Stimulated activated CD4-positive, alpha-beta T cell treated with anti-CD3 and anti-CD28 coated beads, Interleukin-12 subunit alpha, Interleukin-12 subunit beta, amount 100 ng/mL, for 4 hours (primary cell): ENCODE measurements around the gene ATP5MC2.
"Not testable (repeated sequence)": the region's sequence is repeated elsewhere in the genome, so short reads cannot be mapped to it uniquely, and the experiment has no call there.

Experiments
- DNase-seq: peaks from one replicate; pipeline ENCODE4 v3.0.0-alpha.2; 2020

ATP5MC2 gene

DNA sequence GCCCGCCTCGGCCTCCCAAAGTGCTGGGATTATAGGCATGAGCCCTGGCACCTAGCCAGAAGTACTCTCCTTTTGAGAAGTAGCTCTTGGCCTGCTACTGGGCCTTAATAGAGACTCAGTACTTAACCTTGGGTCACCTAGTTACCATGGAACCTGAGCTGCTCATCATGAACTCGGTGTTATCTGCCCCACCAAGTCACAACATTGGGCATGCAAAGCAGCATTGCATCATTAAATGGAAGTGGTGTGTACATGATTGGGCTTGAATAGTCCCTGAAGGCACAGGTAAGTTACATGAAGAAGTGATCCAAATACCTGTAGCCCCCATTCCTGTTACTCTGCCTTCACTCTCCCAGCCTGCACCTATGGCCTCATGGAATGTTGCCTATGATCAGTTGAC, 31.8 kb downstream of the ATP5MC2 start:
- no peak for DNase-seq

DNA sequence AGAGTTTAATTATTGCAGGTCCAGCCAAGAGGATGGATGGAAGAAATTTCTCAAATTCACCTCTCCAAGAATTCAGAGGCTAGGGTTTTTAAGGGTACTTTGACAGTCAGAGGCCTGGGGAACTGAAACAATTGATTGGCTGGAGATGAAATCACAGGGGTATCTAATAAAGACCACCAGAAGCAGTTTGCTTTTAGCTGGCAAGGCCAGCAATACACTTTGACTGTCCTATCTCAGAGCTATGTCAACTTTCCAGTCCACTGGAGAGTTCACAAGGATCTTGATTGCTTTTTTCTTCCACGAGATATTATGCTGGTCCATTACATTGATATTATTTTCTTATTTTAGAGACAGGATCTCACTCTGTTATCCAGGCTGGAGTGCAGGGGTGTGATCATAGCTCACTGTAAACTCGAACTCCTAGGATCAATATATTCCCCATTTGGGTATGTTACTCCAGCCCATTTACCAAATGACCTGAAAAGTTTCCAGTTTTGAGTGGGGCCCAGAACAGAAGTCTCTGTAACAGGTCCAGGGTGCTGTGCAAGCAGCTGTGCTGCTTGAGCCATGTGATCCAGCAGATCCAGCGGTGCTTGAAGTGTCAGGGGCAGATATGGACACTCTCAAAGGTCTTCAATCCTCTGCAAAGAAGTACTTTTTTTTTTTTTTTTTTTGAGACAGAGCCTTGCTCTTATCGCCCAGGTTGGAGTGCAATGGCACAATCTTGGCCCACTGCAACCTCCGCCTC, 32.5 kb downstream of the ATP5MC2 start:
- no peak for DNase-seq

DNA sequence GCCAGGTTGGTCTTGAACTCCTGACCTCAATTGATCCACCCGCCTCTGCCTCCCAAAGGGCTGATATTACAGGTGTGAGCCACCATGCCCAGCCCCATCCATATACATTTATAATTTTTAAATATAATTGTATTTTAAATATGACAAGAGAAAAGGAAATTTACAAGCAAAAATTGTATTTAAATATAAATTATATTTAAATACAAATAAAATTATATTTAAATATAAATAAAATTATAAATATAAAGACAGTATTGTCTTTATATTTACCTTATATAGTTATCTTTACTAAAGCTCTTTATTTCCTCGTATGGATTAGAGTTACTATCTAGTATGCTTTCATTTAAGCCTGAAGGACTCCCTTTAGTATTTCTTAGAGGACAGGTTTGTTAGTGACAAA, 37.8 kb downstream of the ATP5MC2 start:
- no peak for DNase-seq

DNA sequence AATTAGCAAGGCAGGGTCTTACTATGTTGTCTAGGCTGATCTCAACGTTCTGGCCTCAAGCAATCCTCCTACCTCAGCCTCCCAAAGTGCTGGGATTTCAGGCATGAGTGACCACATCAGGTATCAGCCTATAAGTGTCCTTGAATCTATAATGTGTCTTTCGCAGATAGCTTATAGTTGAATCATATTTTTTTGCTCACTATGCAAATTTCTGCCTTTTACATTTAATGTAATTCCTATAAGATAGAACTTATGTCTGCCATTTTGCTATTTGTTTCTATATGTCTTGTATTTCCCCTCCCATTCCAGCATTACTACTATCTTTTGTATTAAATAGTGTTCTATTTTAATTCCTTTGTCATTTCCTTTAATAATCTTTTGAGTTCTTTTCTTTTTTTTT, 39.2 kb downstream of the ATP5MC2 start:
- no peak for DNase-seq

DNA sequence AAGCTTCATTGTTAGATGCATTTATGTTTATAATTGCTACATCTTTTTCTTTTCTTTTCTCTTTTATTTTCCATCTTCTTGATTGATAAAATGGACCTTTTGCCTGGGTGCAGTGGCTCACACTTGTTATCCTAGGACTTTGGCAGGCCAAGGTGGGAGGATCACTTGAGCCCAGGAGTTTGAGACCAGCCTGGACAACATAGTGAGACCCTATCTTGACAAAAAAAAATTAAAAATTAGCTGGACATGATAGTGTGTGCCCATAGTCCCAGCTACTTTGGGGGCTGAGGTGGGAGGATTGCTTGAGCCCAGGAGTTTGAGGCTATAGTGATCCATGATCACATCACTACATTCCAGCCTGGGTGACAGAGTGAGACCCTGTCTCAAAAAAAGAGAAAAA, 40.2 kb downstream of the ATP5MC2 start:
- DNase-seq: not testable (repeated sequence)

DNA sequence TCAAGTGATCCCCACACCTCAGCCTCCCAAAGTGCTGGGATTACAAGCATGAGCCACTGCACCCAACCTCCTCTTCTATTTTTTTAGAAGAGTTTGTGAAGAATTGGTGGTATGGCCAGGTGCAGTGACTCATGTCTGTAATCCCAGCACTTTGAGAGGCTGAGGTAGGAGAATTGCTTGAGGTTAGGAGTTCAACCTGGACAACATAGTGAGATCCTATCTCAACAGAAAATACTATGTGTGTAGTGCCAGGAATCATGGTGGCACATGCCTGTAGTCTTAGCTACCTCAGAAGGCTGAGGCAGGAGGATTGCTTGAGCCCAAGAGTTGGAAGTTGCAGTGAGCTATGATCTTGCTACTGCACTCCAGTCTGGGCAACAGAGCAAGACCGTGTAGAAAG, 44.2 kb downstream of the ATP5MC2 start:
- DNase-seq: no peak

DNA sequence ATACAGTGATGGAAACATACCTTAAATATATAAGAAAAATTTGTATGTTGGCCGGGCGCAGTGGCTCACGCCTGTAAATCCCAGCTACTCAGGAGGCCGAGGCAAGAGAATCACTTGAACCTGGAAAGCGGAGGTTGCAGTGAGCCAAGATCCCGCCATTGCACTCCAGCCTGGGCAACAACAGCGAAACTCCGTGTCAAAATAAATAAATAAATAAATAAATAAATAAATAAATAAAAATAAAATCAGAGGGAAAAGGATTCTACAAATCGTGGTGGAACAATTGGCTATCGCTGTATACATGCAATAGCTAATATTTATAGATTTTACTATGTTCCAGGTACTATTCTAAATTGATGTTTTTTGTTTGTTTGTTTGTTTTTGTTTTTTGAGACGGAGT, 48.0 kb downstream of the ATP5MC2 start:
- DNase-seq: no peak

DNA sequence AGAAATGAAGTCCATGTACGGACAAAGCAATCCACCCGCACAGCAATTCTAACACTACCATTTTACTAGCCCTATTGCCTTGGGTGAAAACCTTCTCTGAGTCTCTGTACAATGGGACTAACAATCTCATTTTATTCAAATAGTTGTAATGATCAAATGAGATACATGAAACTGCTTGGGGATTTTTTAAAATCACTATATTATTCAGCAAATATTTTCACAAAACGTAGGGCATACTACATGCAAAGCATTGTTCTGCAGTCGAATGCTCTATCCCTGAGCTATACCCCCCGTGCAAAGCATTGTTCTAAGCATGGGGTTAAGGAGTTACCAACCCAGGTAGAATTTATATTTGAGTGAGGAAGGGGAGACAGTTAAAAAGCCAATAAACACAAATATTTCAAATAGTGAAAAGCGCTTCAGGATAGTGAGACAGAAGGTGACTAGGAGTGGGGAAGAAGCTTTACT, 49.1 kb downstream of the ATP5MC2 start:
- DNase-seq: no peak

DNA sequence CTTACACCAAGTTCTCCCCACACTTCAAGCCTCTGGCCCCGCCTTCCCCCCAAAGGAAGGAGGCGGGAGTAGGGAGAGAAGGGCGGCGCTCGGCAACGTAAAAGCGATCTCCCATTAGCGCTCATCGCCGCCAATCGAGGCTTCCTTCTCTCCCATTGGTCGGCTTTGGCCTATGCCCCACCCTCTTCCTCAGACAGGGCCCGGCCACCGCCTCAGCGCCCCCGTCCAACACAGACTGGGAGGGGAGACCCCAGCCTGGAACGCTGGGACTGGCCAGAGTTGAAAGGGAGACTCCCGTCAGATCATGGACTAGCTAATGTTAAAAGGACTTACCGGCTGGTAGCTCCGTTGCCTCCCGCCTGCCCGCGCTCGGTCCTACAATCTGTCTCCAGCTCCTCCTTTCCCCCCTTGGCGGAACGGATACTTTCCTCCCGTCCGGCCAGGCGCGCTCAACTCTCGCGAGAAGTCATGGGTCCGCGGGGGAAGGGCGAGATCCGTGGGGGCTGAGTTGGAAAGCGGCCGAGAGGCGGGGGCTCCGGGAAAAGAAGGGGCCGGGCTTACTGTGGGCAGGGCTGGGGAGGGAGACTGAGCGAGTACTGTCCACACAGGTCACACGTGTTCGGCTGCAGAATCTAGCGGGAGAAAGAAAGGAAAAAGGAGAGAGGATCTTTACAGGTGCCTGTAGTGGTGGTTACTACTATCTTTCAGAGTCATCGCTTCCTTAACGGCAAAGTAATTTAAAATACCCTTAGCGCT, 49.8 kb downstream of the ATP5MC2 start, which contains the start of gene ATF7:
TSS of gene ATF7 (minus strand) at position 437 of the 756 bp plus-strand sequence. CDS start 25,382 bp downstream, outside the sequence.
- DNase-seq: peak; percentile 97

DNA sequence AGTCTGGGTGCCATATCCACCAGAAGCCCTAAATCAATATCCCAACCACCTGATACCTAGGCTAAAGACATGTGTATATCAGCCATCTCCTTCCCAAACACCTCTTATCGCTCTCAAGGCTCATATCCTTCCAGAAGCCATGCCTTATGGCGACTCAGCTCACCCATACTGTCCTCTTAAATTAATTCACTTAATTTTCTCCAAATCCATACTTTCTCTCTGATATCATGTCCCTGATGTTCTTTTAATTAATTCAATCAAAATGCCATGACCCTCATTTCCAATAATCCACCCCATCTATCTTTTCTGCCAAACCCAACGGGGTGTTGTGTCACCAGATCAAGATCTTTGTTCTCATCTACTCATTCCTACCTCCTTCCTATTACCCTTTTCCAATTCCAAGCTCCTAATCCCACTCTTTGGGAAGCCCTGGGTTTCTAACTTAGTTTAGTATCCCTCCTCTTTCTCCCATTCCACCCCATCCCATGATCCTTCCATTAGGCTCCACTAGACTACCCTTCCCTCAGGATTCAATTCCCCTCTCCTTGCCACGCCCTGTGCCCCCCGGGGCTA, 50.4 kb downstream of the ATP5MC2 start:
- DNase-seq: no peak

DNA sequence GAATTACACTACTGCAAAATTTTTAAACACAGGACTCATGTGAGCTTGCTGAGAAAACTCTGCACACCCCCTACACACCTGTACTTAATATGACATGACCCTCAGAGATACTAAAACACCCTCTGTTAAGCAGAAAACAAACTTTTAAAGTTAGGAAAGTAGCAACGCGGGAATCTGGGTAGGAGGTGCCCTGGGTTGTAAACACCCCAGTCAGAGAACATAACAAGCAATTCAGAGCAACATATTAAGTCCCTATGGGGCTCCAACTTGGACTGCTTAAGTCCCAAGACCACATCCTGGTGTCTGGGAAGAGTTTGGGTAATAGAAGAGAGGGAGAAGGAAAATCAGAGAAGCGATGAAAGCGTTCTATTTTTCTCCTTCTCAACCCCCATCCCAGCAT, 50.9 kb downstream of the ATP5MC2 start:
- DNase-seq: no peak

DNA sequence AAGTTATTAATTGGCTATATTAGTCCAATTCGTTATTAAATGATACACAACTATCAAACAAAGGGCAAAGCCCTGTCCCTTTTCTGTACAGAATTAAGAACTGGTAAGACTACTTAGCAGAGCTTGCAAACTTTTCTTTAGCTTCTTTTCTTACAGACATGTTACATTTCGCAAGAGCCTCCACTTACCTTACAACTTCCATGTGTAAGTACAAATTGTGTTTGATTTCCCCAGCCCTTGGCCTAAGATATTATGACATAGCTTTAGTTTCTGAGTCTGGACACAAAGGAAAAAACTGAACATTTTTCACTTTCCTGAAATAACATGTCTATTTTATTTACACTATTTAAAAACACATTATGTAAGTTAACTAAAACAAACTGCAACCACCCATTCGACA, 51.4 kb downstream of the ATP5MC2 start:
- DNase-seq: no peak

DNA sequence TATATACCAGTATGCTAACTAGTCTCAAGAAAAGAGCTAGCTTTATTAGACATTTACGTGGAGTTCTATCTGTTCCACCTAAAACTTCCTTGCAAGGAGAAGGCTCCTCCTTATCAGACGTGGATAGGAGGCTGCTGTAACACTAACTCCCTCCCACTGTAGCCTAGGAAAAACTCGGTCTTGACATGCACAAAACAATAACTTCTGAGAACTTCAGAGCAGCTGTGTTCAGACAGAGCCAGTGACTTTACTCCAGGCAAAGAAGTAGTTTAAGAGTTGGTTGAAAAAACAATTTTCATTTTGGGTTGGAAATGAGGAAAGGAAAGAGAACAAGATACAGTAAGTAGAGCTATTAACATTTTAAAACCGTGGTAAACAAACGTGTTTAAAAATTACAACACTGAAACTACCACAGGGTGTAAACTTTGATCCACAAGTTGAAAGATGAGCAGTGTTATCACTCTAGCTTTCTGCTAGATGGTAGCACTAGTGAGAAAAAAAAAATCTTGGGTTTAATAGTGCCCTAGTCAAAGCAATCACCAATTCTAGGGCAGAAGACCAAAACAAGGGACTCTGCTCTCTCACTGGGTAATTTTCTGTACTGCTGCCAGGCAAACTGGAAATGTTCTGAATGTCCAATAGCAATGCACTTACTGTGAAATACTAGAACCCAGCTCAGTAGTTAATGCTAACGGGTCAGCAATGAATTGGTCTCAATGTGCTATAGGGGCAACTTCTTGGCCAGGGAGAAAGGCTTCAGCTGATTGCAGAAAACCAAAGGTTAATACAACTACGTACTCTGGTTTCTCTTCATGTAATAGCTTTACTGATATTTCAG, 52.1 kb downstream of the ATP5MC2 start:
- DNase-seq: no peak

DNA sequence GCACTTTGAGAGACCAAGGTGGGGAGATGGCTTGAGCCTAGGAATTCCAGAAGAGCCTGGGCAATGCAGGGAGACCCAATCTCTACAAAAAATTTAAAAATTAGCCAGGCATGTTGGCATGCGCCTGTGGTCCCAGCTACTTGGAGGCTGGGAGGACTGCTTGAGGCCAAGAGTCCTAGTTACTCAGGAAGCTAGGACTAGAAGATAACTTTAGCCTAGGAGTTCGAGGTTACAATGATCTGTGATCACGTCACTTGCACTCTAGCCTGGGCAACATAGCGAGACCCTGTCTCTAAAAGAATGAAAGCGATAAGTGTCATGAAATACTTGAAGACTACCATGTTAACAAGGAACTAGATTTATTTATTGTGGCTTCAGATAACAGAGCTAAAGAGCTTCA, 53.2 kb downstream of the ATP5MC2 start:
- no peak for DNase-seq

DNA sequence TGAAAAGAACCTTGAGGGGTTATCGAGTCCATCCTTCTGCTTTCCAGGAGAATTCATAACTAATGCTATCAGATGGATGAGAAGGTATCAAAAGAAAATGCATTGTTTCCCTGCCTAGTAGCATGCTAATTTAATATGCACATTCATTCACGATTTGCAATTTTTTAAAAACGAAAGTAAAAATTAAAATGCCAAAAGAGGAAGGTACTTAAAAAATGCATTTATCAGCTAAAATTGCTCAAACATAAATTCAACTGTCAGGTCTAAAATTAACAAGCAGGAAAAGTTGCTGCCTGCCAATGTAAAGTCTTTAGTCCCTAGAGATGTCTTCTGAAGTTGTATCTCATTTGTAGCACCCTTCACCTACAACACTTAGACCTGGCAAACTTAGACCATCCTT, 57.6 kb downstream of the ATP5MC2 start:
- DNase-seq: no peak

DNA sequence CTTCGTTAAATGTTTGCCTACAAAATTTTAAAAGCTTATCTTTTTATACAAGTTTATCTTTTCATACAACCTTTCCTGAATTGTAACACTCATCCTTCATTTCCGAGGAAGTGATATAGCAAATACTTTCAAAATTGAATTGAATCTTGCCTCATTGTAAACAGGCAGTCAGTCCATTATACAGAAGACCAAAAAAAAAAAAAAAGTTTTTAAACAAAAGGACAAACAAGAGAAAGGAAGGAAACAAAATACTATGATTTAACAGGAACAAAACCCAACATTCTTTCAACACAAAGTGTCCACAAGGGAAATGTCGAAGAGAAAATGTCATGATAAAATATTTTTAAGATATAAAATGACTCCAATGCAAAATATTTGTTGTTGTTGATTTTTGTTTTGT, 58.2 kb downstream of the ATP5MC2 start:
- no peak for DNase-seq

DNA sequence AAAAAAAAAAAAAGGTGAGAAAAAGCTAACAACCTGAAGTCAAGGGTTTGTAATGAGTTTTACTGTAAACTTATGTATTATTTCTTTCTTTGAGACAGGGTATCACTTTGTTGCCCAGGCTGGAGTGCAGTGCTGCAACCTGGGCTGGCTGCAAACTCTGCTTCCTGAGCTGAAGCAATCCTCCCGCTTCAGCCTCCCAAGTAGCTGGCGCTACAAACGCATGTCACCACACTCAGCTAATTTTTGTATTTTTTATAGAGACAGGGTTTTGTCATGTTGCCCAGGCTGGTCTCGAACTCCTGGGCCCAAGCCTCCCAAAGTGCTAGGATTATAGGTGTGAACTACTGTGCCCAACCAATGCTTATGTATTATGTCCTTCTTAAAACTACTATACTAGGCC, 58.9 kb downstream of the ATP5MC2 start:
- no peak for DNase-seq
